H9 (cell line): ENCODE measurements around the gene FAM13C. TPM values are rescaled to one million over a fixed set of nuclear protein-coding genes. Genes with fewer than 3 reads are reported as not detected.

Experiments used
- DNase-seq: peaks from one replicate; pipeline ENCODE4 v3.0.0-alpha.2; 2017
- H2AFZ ChIP-seq: one replicate; pipeline ENCODE4 v1.6.1; 2013; ENCODE audit warnings: mild to moderate bottlenecking, low read length, control low read depth, moderate library complexity
- H2AK5ac ChIP-seq: 2 replicates; pipeline ENCODE4 v1.6.1; 2013; ENCODE audit warnings: low read length, control low read depth, mixed read lengths; ENCODE audit not compliant: insufficient read length
- H2BK120ac ChIP-seq: one replicate; pipeline ENCODE4 v1.6.1; 2013; ENCODE audit warnings: low read depth, mild to moderate bottlenecking, low read length, control low read depth, inconsistent platforms; ENCODE audit not compliant: poor library complexity, severe bottlenecking
- H2BK12ac ChIP-seq: 2 replicates; pipeline ENCODE4 v1.6.1; 2013; ENCODE audit warnings: low read length, control low read depth, mixed read lengths, low read depth; ENCODE audit not compliant: insufficient read length
- H2BK15ac ChIP-seq: 2 replicates; pipeline ENCODE4 v1.6.1; 2013; ENCODE audit warnings: low read depth, low read length, control low read depth
- H2BK20ac ChIP-seq: one replicate; pipeline ENCODE4 v1.6.1; 2013; ENCODE audit warnings: low read depth, mild to moderate bottlenecking, low read length, control low read depth, inconsistent platforms; ENCODE audit not compliant: poor library complexity, severe bottlenecking
- H2BK5ac ChIP-seq: 2 replicates; pipeline ENCODE4 v1.6.1; 2013; ENCODE audit warnings: low read length, control low read depth, mixed read lengths; ENCODE audit not compliant: insufficient read length
- H3K14ac ChIP-seq: 2 replicates; pipeline ENCODE4 v1.6.1; 2013; ENCODE audit warnings: low read length, control low read depth; ENCODE audit not compliant: insufficient read depth
- H3K18ac ChIP-seq: 2 replicates; pipeline ENCODE4 v1.6.1; 2013; ENCODE audit warnings: low read depth, mild to moderate bottlenecking, mixed read lengths, low read length, control low read depth; ENCODE audit not compliant: insufficient read length
- H3K23ac ChIP-seq: 2 replicates; pipeline ENCODE4 v1.6.1; 2013; ENCODE audit warnings: low read length, control low read depth, mixed read lengths, low read depth; ENCODE audit not compliant: insufficient read length
- H3K23me2 ChIP-seq: 2 replicates; pipeline ENCODE4 v1.6.1; 2013; ENCODE audit warnings: low read depth, mild to moderate bottlenecking, mixed read lengths, low read length, control low read depth; ENCODE audit not compliant: insufficient read length, poor library complexity, severe bottlenecking
- H3K27ac ChIP-seq: 2 replicates; pipeline ENCODE4 v1.5.1; 2013; ENCODE audit warnings: low read length, control low read depth, mixed read lengths, low read depth; ENCODE audit not compliant: insufficient read length
- H3K27me3 ChIP-seq: 2 replicates; pipeline ENCODE4 v1.6.1; 2013; ENCODE audit warnings: low read length, control low read depth, inconsistent platforms; ENCODE audit not compliant: insufficient read depth
- H3K4ac ChIP-seq: 2 replicates; pipeline ENCODE4 v1.6.1; 2013; ENCODE audit warnings: low read depth, mild to moderate bottlenecking, control low read depth, inconsistent platforms, low read length, moderate library complexity
- H3K4me1 ChIP-seq: 2 replicates; pipeline ENCODE4 v1.6.1; 2013; ENCODE audit warnings: low read length, control low read depth, inconsistent platforms; ENCODE audit not compliant: insufficient read depth
- H3K4me2 ChIP-seq: 2 replicates; pipeline ENCODE4 v1.6.1; 2013; ENCODE audit warnings: low read length, control low read depth, mixed read lengths; ENCODE audit not compliant: insufficient read length, insufficient read depth
- H3K56ac ChIP-seq: 2 replicates; pipeline ENCODE4 v1.6.1; 2013; ENCODE audit warnings: low read depth, mild to moderate bottlenecking, mixed read lengths, low read length, control low read depth; ENCODE audit not compliant: insufficient read length
- H3K79me1 ChIP-seq: 2 replicates; pipeline ENCODE4 v1.6.1; 2013; ENCODE audit warnings: low read depth, mild to moderate bottlenecking, moderate library complexity, low read length, control low read depth, inconsistent platforms; ENCODE audit not compliant: insufficient read depth, poor library complexity, severe bottlenecking
- H3K79me2 ChIP-seq: 2 replicates; pipeline ENCODE4 v1.6.1; 2013; ENCODE audit warnings: low read length, control low read depth, inconsistent platforms; ENCODE audit not compliant: insufficient read depth
- H3K9ac ChIP-seq: 2 replicates; pipeline ENCODE4 v1.6.1; 2013; ENCODE audit warnings: low read length, control low read depth, mixed read lengths; ENCODE audit not compliant: insufficient read length; ENCODE audit errors: extremely low read depth
- H3K9me3 ChIP-seq: one replicate; pipeline ENCODE4 v1.6.1; 2013; ENCODE audit warnings: low read depth, low read length, inconsistent platforms; ENCODE audit not compliant: control insufficient read depth
- H3T11ph ChIP-seq: one replicate; pipeline ENCODE4 v1.6.1; 2013; ENCODE audit warnings: mild to moderate bottlenecking, low read length, control low read depth, inconsistent platforms
- H4K20me1 ChIP-seq: one replicate; pipeline ENCODE4 v1.6.1; 2013; ENCODE audit not compliant: control insufficient read depth, insufficient read length, insufficient read depth
- H4K5ac ChIP-seq: 2 replicates; pipeline ENCODE4 v1.6.1; 2013; ENCODE audit warnings: low read depth, mild to moderate bottlenecking, mixed read lengths, low read length, control low read depth; ENCODE audit not compliant: insufficient read length
- H4K8ac ChIP-seq: replicated peaks from 2 replicates; pipeline ENCODE4 v1.6.1; 2013; ENCODE audit warnings: low read length, control low read depth, mixed read lengths, low read depth; ENCODE audit not compliant: insufficient read length
- H4K91ac ChIP-seq: 2 replicates; pipeline ENCODE4 v1.6.1; 2013; ENCODE audit warnings: low read depth, mild to moderate bottlenecking, moderate library complexity, mixed read lengths, low read length, control low read depth; ENCODE audit not compliant: insufficient read length
- H3K27ac Mint-ChIP-seq, 3 experiments: 2 replicates in 2 of 3; 3 replicates in 1 of 3; pipeline ENCODE4 v1.8.0; 2020 to 2021; ENCODE audit warnings: mixed read lengths in 3 of 3, mild to moderate bottlenecking in 1 of 3, moderate library complexity in 1 of 3
- H3K27me3 Mint-ChIP-seq: 2 replicates; pipeline ENCODE4 v1.8.0; 2021; ENCODE audit warnings: low read depth, mild to moderate bottlenecking, moderate library complexity, mixed read lengths
- H3K36me3 Mint-ChIP-seq, 3 experiments: 2 replicates in 2 of 3; 3 replicates in 1 of 3; pipeline ENCODE4 v1.8.0; 2020 to 2021; ENCODE audit warnings: low read depth in 3 of 3, mixed read lengths in 3 of 3; ENCODE audit not compliant: insufficient read depth in 1 of 3
- H3K4me1 Mint-ChIP-seq, 2 experiments: 2 replicates each; pipeline ENCODE4 v1.8.0; 2020; ENCODE audit warnings: mixed read lengths in 2 of 2
- H3K4me3 Mint-ChIP-seq, 2 experiments: 2 replicates in 1 of 2; 3 replicates in 1 of 2; pipeline ENCODE4 v1.8.0; 2020 to 2021; ENCODE audit warnings: mild to moderate bottlenecking in 2 of 2, mixed read lengths in 2 of 2, moderate library complexity in 1 of 2
- H3K9me3 Mint-ChIP-seq, 2 experiments: 2 replicates in 1 of 2; 3 replicates in 1 of 2; pipeline ENCODE4 v1.8.0; 2020; ENCODE audit warnings: mild to moderate bottlenecking in 2 of 2, mixed read lengths in 2 of 2, moderate library complexity in 1 of 2
- WGBS: extraction: QIAGEN DNeasy Blood & Tissue Kit; methylation state at CpG from one replicate; pipeline ENCODE4 v1.1.7; 2013; ENCODE audit warnings: missing lambda C conversion rate, low lambda C conversion rate, mixed read lengths; ENCODE audit not compliant: insufficient read length; ENCODE audit errors: extremely low coverage; 5-methylcytosine and 5-hydroxymethylcytosine counted together
- total RNA-seq: library from RNA; stranded (reverse); gene quantifications from 2 replicates; pipeline ENCODE4 v1.2.1, GENCODE V29; 2021
- TF ChIP-seq, protein P1 (sequence below): fragments of 200-600 bp; sonication (generic); conservative IDR thresholded peaks from 3 replicates; pipeline ENCODE4 v1.8.0; 2021; ENCODE audit warnings: antibody characterized with exemption, mild to moderate bottlenecking

Gene FAM13C
- total RNA-seq, 1 experiment from 2014 or later = 0.31 TPM

DNA sequence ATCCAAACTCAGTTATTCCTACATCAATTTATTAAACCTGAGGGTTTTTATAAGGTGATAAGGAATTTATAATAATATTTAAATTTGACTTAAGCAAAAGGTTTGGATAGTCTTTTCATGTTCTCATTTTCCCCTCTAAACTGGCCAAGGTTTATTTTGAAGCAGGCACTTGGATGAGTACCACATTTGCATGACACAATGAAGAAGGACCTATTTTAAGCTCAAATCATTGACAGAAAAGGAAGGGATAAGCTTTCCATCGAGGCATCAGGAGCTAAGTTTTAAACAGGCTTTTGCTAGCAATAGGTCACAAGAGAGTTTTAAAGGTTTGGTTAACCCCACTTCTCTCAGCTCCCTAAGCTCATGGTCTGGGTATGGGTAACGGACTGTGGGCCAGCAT lies 28.7 kb upstream of the FAM13C start:
- Mint-ChIP-seq H3K9me3 (no peaks in the 10 kb centered on the region), H3K4me1 (peaks cover 21 to 26% of the 10 kb centered on the region in 2 experiments), H3K27ac (no peak overlapping the region), H3K27me3 (no peaks in the 10 kb centered on the region), H3K36me3 (no peaks in the 10 kb centered on the region), H3K4me3 (no peak overlapping the region)
- H3T11ph ChIP-seq = no peak overlapping the region
- H3K56ac ChIP-seq = no peak overlapping the region
- H2BK12ac ChIP-seq = no peak overlapping the region
- no peak overlapping the region for H2BK120ac ChIP-seq
- WGBS = no CpG with 5 or more reads among the region's 2 CpGs
- no peaks in the 10 kb centered on the region for H3K79me2 ChIP-seq
- H3K4me2 ChIP-seq = no peak overlapping the region
- peaks cover 3% of the 10 kb centered on the region; the same call in 1 of the 2 replicates for H3K4me1 ChIP-seq
- no peak overlapping the region for H4K5ac ChIP-seq
- no peak overlapping the region for H3K4ac ChIP-seq
- H3K14ac ChIP-seq = no peak overlapping the region
- H2AK5ac ChIP-seq = no peak overlapping the region
- no peak overlapping the region for H3K27ac ChIP-seq
- H3K18ac ChIP-seq = no peak overlapping the region
- no peak overlapping the region for H2AFZ ChIP-seq
- H2BK20ac ChIP-seq = no peak overlapping the region
- H3K27me3 ChIP-seq = no peaks in the 10 kb centered on the region
- no peaks in the 10 kb centered on the region for H3K9me3 ChIP-seq
- no peak overlapping the region for H4K8ac ChIP-seq
- TF ChIP-seq, protein P1, sequence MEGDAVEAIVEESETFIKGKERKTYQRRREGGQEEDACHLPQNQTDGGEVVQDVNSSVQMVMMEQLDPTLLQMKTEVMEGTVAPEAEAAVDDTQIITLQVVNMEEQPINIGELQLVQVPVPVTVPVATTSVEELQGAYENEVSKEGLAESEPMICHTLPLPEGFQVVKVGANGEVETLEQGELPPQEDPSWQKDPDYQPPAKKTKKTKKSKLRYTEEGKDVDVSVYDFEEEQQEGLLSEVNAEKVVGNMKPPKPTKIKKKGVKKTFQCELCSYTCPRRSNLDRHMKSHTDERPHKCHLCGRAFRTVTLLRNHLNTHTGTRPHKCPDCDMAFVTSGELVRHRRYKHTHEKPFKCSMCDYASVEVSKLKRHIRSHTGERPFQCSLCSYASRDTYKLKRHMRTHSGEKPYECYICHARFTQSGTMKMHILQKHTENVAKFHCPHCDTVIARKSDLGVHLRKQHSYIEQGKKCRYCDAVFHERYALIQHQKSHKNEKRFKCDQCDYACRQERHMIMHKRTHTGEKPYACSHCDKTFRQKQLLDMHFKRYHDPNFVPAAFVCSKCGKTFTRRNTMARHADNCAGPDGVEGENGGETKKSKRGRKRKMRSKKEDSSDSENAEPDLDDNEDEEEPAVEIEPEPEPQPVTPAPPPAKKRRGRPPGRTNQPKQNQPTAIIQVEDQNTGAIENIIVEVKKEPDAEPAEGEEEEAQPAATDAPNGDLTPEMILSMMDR = no peak
- H3K23ac ChIP-seq = no peak overlapping the region
- H2BK5ac ChIP-seq = no peak overlapping the region
- no peak for DNase-seq
- no peak overlapping the region for H4K91ac ChIP-seq
- no peak overlapping the region for H2BK15ac ChIP-seq
- H3K23me2 ChIP-seq = no peaks in the 10 kb centered on the region
- H3K9ac ChIP-seq = no peak overlapping the region
- no peaks in the 10 kb centered on the region for H4K20me1 ChIP-seq
- H3K79me1 ChIP-seq = no peaks in the 10 kb centered on the region
